ENCODE data around the gene SEC61A2.

DNA sequence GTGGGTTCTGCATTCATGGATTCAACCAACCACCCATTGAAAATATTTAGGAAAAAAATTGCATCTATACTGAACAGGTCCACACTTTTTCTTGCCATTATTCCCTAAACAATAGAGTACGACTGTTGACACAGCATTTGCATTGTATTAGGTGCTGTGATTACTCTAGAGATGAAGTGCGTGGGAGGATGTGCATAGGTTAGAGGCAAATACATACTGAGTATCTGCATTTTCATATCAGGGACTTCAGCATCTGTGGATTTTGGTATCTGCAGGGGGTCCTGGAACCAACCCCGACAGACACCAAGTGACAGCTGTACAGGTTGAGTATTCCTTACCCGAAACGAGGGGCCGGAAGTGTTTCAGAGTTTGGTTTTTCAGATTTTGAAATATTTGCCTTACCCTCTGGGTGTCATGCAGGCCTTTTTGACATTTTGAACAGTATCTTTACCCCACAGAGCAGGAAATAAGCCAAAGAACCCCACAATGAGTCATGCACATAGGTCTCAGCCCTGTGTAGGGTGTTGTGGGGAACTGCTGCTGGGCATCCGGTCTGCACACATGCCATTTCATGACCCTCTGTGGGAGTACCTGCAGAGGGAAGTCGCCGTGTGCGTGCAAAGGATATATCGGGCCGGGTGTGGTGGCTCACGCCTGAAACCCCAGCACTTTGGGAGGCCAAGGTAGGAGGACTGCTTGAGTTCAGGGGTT is 51.7 kb downstream of the SEC61A2 start:
- TF ChIP-seq, protein P1, sequence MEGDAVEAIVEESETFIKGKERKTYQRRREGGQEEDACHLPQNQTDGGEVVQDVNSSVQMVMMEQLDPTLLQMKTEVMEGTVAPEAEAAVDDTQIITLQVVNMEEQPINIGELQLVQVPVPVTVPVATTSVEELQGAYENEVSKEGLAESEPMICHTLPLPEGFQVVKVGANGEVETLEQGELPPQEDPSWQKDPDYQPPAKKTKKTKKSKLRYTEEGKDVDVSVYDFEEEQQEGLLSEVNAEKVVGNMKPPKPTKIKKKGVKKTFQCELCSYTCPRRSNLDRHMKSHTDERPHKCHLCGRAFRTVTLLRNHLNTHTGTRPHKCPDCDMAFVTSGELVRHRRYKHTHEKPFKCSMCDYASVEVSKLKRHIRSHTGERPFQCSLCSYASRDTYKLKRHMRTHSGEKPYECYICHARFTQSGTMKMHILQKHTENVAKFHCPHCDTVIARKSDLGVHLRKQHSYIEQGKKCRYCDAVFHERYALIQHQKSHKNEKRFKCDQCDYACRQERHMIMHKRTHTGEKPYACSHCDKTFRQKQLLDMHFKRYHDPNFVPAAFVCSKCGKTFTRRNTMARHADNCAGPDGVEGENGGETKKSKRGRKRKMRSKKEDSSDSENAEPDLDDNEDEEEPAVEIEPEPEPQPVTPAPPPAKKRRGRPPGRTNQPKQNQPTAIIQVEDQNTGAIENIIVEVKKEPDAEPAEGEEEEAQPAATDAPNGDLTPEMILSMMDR (IDR thresholded peaks at IDR 0.05), result no peak
- TF ChIP-seq POLR2A (IDR thresholded peaks at IDR 0.05), result no peak
